HS-27A (cell line): ENCODE measurements around the gene GRIA1.
A peak's percentile ranks its signal among the peaks of the same experiment; 100 is the strongest.

Source experiments
- DNase-seq: peaks from one replicate; pipeline ENCODE4 v3.0.0-alpha.2; 2012; ENCODE audit warnings: low read depth, missing footprints

The GRIA1 gene

DNA sequence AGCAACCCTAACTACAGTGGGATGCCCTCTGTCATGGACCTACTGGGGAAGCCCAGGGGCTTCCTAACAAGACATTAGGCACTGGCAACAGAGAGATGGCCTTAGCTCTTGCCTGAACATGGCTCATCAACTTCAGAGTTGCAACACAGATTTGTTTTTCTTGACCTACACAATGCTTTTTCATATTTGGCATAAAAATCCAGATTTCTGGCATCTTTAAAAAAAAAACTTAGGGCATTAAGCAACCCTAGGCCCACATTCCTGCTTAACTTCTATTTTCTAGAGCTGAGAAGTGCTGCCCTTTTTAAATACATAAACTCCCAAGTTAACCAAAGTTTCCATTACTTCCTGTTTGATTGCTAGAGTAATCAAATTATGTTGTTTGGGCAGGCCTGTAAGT is 8.0 kb downstream of the GRIA1 start:
- no peak for DNase-seq

DNA sequence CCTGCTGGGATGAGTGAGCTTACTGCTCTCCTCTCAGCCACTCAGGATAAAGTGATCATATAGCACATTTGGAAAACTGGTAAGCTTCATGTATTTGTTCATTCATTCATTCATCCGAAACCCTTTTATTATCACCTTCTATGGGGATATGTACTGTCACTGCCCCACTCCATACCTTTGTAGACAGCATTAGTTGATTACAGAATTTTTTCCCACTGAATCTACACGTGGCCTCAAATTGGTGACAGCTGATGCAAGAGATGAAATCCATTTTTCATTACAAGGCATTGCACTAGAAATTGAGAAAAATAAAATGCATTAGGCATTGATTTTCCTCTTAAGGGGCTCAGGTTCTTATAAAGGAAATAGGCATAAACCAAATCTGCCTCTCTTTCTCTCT is 9.7 kb downstream of the GRIA1 start:
- no peak for DNase-seq

DNA sequence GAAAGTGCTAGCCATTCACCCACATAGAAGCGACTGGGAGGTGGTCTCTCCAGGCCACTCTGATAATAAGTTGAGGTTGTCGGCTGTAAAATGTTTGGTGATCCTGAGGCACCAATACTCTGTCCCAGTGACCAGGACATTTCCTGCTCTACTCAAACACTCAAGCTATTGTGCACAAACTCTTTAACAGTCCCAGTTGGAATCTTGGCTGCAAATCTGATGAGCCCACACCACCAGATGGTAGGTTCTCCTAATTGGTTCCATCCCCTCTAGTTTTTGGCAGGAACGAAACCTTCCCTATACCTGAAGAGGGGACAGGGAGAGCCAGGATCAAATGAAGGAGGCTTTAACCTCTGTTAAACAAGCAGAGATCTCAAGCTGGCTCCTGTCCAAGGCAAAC is 14.3 kb downstream of the GRIA1 start:
- no peak for DNase-seq

DNA sequence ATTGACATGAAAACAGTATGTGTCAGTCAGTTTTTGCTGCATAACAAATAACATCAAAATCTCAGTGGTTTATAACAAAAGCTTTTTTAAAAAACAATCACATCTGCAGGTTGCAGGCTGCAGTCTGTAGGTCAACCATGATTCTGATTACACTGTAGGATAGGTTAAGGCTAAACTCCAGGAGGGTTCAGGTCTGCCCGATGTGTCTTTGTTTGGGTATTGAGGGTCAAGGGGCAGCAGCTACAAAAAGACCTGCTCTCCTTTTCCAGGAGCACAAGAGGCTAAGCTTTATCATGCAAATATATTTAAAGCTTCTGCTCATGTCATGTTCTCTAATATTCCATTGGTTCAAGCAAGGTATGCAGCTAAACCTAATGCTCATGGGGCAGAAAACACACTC is 18.2 kb downstream of the GRIA1 start:
- no peak for DNase-seq

DNA sequence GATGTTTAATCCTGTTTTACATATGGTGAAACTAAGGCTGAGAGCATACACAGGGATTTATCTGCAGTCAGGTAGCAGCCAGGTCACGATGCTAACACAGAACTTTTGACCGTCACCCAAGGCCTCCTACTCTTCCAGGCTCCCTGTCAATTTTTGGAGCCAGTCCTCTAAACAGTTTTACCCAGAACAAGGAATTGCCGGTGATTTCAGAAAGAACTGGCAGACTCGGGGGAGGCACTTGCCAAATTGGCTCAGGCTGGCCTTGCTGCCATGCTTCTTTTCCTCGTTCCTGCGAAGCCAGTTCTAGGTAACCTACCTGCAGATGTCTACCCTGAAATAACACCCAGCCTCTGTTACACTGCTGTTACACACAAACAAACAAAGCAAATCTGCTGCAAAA is 21.2 kb downstream of the GRIA1 start:
- DNase-seq = no peak

DNA sequence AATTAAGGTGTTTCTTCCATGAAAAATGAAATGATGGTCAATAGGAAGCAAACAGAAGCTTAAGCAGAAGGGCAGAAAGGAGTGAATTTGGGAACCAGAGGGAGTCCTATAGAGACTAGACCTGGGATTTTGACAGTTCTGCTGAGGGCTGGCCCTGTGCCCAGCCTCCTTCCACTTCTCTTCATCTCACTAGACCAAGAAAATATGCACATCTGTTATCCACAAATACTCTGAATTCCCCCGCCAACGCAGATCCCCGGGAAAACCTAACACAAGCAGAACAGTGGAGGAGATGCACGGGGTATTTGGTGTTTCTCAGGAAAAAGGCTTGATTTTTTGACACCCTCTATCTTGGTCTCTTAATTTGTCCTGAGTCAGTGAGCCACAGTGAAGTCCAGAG is 22.7 kb downstream of the GRIA1 start:
- DNase-seq = no peak

DNA sequence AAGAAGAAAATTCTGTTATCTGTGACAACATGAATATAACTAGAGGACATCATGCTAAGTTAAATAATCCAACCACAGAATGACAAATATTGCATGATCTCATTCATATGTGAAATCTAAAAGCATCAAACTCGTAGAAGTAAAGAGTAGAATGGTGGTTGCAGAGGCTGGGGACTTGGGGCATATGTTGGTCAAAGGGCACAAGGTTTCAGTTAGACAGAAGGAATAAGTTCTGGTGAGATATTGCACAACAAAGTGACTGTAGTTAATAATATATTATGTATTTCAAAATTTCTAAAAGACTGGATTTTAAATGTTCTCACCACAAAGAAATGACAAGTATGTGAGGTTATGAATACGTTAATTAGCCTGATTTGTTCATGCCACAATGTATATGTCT is 24.8 kb downstream of the GRIA1 start:
- DNase-seq = no peak

DNA sequence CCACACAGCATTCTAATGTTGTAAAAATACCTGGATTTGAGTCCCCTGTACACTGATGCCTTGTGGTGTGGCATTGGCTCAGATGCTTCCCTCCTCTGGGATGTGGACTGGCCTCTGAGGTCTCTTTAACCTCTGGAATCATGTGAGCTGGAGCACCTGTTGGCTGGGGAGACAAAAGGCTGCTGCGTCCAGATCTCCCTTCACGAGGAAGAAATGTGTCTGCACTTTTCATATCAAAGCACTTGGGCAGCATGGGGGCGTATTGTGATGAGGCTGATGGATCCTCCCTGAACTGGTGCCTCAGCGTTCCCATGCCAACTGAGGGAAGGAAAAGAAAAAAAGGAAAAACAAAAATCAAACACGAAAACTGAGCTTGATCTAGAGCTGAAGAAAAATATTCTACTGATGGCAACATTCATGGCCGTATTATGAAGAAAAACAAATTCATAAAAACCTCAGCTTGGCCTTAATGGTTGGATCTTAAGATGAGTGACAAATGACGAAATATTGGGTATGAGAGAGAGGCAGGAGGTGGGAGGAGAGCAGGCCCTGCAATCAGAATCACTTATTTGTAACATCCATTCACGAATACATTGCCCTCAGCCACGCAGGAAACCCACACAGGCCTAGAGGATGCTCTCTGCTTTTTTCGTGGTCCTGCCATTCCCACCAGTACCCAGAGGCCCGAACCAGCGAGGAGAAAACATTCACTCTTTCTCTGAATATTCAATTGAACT is 26.2 kb downstream of the GRIA1 start:
- no peak for DNase-seq

DNA sequence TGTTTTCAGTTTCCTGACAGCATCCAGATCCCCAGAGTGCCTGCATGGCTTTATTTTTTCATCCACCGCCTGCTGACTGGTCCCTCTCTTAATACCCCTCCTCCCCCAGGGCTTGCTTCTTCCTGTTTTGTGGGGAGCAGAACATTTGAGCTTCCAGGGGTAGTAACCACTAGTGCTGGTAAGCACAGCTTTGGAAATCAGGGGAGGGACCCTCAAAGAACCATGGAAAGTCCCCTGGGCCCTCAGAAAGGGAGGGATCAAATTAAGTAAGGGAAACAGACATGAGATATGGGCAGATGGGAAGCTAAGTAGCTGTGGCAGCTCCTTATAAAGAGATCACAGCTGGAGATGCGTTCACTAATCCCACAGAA is 26.8 kb downstream of the GRIA1 start:
- no peak for DNase-seq

DNA sequence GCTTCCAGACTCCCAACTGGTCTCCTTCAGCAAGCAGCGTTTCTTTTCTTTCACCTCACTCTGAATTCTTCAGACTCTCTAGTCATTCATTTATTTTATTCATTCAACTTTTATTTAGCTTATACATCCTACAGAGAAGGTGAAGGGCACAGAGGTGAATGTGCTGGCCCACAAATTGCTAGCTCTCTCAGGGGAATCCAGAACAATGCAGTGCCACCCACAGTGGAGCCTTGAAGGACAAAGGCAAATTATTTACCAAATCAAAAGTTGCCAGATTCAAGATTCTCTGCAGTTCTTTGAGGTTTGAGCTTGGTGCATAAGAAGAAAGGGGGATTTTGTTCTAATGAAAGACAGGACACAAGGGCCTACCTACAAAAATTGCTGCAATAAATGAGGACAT is 29.7 kb downstream of the GRIA1 start:
- DNase-seq = no peak

DNA sequence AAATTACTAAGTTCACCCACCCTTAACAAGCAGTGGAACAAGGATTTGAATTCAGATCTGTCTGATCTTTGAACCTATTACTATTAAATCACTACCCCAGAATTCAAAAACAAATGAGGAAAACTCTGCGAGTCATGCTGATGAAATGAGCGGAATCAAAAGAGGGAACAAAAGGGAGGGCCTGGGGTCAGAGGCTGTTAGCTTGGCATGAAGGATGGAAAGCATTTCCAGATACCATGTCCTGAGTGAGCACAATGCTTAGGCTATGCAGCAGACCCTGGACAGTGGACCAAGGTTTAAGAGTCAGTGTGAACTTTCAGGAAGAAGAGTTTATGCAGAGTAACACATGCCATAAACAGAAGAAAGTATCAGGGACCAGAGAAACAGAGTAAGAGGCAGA is 30.5 kb downstream of the GRIA1 start:
- DNase-seq = no peak

DNA sequence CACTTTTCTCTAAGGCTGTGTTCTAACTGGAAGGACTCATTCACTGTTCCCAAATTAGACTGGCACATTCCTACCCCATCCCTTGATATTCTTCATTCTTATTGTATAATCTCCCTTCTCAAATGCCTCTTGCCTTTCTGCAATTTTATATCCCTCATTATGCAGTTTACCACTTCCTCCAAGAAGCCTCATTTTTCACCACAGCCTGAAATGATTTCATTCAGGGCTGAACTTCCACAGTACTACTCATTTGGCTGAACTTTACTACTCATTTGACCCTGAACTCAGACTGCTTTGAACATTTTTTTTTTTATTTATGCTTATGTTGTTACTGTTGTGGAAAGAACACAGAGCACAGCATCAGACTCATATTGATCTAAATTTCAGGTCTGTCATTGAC is 32.7 kb downstream of the GRIA1 start:
- no peak for DNase-seq

DNA sequence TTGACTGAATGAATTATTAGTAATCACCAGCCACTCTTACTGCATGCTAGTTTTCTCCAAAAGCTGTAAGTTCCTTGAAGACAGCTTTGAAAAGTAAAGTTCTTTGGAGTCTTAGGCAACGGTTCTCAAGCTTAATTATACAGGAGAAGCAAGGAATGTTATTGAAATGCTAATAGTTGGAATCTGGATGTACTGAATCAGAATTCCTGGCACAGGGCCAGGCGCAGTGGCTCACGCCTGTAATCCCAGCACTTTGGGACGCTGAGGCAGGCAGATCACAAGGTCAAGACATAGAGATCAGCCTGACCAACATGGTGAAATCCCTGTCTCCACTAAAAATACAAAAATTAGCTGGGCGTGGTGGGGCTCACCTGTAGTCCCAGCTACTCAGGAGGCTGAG is 33.4 kb downstream of the GRIA1 start:
- peak; percentile 38 for DNase-seq

DNA sequence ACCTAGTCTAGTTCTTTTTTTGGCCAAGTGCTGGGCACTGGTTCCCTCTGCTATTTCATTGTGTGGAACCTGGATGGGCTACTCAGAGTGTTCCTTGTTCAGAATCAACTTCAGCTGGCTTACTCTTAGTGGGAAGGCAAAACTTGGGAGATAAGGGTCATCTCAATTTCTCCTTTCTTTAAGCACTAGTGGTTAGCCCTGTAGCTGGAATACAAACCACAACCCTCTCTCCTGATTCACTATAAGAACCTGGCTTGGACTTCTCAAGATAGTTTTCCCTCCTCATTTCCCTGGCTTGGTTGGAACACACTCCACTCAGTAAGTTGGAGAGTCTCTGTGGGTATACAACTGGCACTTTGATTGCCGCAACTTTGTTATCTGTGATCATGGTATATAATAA is 35.1 kb downstream of the GRIA1 start:
- no peak for DNase-seq

DNA sequence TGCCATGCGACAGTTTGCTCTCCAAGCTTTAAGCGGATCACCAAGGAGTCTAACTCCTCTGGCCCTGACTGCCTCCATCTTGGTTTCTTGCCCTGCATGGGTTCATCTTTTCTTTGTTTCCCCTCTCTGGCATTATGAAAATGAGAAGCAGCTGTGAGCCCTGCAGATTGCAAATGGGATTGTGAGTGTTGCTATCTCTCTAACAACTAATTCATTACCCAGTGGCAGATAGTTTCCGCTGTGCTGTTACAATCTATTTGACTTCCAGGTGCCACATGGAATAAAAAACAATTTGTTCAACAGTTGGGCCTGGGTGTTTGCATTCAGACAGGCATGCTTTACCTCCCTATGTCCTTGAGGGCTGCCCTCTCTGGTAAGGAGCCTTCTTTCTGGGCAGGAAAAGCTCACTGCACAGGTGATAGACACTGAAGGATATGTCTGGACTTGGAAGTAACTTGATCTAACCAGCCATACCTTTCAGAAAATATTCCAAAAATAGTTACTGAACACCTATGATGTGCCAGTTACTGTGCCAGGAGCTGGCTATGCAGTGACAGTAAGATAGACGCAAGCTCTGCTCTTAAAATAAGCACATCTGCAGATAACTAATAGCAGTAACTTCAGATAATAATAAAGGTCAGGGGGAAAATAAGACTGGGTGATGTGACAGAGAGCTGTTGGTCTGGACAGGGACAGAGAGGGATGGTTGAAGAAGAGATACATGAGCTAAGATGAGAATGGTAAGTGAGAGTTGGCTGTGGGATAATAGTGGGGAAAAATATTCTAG is 40.1 kb downstream of the GRIA1 start:
- DNase-seq = no peak

DNA sequence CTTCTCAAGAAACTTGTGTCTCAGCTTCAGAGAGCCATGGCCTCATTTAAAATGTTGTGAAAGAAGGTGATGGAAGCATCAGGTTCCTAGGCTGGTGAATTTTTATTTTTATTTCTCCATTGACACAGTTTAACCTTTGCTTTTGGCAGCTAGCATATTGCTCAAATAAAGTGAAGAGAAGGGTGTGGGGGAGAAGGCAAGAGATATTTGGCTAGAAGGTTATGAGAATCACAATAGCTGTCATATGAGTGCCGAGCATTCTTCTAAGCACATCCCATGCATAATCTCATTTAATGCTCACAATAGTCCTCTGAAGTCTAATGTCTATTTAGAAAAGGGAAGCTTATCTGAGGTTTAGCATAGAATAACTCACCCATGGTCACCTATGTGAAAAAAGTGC is 43.1 kb downstream of the GRIA1 start:
- DNase-seq = no peak

DNA sequence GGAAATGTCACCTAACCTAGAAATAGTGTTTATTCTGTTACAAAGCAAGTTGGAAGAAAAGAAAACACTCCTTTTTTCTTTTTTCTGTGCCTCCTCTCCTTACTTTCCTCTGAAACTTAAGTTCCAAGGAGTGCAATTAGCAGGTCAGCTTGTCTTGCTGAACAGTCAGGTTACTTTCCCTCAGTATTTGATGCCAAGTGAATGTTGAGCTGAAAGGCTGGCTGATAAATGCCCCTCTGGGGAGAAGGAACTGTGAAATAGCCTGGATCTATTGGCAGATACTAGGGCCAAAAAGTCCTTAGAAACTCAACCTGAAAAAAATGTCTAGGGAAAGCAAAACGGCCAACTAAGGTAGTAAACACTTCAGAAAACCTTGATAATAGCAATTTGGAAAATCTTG is 43.6 kb downstream of the GRIA1 start:
- no peak for DNase-seq

DNA sequence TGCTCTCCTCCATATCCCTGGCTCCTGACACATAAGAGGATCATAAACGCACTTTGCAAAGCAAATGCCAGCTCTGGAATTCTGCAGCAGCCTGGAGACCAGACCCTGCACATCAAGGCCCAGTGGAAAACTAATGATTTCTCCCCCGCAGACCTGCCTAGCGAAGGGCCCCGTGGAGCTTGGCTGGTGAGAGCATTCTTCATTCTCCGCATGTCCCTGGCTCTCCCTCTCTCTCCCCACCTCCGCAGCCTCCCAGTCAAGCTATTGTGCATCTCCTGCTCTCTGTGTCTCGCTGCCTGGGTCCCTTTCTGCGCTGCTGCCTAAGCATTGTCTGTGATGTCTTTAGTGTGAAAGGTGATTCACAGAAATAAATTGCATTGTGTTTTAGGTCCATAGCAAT is 46.7 kb downstream of the GRIA1 start:
- no peak for DNase-seq

DNA sequence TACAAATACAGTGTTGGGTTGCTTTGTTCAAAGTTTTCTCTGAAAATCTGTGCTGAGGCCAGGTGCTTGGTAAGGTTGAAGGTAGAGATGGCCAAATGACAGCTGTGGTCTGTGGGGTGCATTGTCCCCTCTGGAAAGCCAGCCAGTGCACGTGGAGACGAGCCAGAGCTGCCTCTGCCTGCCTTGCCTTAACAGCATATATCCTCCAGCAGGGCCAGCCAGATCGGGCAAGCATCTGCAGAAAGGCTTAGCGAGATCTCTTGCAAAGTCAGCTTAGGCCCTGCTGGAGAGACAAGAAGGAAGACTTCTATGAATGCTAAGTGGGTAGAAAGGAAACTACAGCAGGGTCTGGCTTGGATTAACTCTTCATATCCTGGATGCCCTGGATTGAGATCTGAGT is 49.5 kb downstream of the GRIA1 start:
- DNase-seq = no peak

DNA sequence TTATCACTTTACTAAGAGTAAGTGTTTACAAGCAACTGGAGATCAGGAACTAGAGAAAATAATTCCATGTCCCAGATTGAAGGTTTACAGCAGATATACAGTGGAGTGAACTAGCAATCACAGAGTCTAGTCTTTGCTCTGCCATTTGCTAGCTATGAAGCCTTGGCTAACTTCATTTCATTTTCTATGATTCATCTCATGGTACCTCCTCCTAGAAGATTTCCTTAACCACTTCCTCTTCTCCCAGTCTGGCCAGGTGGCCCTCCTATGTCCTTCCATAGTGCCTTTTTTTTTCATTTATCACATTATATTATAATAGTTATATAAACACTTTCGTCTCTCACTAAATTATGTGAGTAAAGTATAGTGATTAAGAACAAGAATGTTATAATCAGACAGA is 52.1 kb downstream of the GRIA1 start:
- no peak for DNase-seq

DNA sequence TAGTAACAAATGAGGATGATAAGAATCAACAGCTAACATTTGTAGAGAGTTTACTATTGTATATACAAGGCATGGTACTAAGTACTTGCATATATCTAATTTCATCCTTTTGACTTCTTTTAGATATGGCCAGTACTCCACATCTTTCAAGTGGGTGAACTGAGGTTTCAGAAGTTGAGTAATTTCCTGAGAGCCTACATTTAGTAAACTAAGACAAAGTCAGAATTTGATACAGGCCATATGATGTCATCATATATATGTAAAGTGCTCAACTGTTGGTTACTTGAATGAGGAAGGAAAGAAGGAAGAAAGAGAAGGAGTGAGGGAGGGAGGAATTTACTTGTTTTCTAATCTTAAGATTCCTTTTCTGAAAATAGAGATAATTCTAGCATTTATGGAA is 52.8 kb downstream of the GRIA1 start:
- no peak for DNase-seq

DNA sequence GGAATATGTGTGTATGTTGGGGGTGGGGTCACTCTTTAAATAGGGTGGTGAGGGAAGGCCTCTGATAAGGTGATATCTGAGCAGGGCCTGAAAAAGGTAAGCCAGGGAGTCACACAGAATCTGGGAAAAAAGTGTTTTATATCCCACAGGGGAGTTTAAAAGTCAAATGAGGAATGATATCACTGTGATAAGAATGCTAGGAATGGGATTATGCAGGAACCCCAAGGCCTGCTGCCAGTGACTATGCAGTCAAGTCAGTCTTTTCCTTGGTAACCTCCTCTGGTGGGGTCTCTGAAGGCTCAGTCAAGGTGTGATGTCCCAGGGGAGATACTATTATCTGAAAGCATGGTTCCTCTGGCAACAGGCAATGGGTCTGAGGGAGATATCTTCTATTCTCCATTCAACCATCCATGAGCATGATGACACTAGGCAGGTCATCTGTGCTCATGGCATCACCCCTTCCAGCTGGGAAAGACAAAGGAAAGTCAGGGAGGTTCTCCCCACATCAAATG is 53.5 kb downstream of the GRIA1 start:
- DNase-seq = no peak

DNA sequence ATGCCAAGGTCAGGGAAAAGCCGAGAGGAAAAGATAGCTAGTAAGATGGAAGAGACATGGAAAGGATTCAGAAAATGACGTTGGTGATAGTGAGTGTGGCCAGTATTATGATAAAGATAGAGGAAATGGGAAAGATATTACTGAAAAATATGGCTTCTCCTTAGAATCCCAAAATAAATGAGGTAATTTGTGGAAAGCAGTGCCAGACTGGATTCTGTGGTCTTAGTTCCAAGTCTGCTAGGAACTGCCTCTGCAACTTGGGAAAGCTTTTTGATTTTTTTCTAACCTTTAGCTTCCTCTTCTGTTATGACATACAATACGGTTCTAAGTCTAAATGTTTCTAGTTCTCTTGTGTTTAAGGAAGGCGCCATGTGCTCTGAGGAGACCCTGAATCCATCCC is 54.2 kb downstream of the GRIA1 start:
- DNase-seq = no peak

DNA sequence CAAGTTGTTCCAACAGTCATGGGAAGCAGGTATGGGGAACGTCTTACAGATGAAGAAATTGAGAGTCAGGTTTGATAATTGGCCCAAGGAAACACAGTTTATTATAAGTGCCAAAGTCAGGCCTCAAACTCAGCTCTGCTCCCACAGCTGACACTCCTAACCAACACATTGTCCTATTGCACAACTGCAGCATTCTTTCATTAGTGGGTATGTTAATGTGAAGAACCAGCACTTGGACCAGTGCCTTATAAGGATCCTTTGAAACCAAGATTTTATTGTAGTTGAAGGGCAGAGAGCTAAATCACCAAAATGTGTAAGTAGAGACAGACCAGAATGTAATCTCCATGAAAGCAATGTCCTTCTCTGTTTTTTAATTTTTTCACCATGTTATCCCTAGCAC is 56.1 kb downstream of the GRIA1 start:
- DNase-seq = no peak
